WI38 (cell line): ENCODE measurements around the gene ETV6.

Source experiments
- H3K4me3 ChIP-seq: 2 replicates; pipeline ENCODE4 v1.5.1; 2011; ENCODE audit warnings: low read depth, mild to moderate bottlenecking, control low read depth, low read length
- CTCF ChIP-seq: IDR thresholded peaks from 2 replicates; pipeline ENCODE4 v1.5.1; 2012; ENCODE audit warnings: low read depth, mild to moderate bottlenecking, control low read depth, low read length

Gene ETV6

GRCh38 chr12:11729439-11730150, 80.1 kb downstream of the ETV6 start:
- TF ChIP-seq CTCF, result no peak
- no peak overlapping the region for H3K4me3 ChIP-seq

GRCh38 chr12:11730299-11731041, 81.0 kb downstream of the ETV6 start:
- TF ChIP-seq CTCF, result no peak
- H3K4me3 ChIP-seq, result no peak overlapping the region

- TF ChIP-seq CTCF, result no peak
- H3K4me3 ChIP-seq, result no peak overlapping the region
Measured at GRCh38 chr12:11731042-11731357, 81.5 kb downstream of the ETV6 start.

DNA sequence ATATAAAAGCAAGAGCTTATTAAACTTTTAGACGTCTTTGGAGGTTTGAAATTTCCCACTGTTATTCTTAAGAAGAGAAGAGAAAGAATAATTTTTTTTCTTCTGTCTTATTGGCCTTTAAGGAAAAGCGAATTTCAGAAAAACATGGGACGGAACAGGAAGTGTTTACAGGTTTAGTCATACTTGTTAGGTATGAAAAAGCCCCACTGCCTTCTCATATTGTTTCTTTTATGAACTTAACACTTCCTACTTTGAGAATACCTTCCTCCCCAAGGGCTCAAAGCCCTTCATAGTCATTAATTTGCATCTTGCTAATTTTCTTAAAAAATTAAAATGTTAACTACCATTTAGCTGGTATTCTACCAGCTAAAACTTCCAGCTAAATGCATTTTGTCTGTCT, 82.0 kb downstream of the ETV6 start:
- H3K4me3 ChIP-seq, result no peak overlapping the region
- TF ChIP-seq CTCF, result no peak

DNA sequence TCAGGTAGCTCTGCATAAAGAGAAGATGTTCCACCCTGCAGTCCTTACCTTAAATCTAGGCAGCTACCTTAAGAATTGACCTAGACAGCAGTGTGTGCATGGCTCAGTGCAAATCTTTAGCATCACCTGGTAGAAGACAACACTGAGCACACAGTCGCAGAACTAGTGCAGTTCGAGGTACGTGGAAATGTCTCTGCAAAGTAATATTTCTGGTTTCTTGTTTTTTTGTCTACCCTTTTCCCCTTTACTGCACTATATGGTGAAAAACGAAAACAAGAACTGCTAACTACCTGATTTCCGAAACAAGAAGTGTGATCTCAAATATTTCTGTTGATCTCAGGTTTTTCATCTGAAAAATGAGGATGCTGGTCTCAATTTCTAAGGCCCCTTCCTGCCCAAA, 82.5 kb downstream of the ETV6 start:
- H3K4me3 ChIP-seq, result no peak overlapping the region
- no peak for TF ChIP-seq CTCF

DNA sequence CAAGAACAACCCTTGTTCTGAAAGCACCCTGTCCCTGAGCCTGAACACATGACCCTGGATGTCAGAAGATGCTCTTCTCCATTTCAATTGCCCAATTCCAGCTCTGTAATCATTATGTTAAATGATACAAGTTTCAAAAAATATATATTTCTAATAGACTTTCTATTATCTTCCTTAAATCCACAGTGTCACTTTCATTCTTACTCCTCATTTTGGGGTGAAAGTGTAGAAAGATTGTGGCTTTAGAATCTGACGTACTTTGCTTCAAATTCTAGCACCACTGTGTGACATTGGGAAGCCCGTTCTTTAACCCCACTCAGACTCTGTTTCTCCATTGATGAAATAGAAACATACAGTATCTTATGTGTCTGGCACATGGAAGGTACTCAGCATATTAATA, 83.2 kb downstream of the ETV6 start:
- no peak for TF ChIP-seq CTCF
- H3K4me3 ChIP-seq, result no peak overlapping the region

DNA sequence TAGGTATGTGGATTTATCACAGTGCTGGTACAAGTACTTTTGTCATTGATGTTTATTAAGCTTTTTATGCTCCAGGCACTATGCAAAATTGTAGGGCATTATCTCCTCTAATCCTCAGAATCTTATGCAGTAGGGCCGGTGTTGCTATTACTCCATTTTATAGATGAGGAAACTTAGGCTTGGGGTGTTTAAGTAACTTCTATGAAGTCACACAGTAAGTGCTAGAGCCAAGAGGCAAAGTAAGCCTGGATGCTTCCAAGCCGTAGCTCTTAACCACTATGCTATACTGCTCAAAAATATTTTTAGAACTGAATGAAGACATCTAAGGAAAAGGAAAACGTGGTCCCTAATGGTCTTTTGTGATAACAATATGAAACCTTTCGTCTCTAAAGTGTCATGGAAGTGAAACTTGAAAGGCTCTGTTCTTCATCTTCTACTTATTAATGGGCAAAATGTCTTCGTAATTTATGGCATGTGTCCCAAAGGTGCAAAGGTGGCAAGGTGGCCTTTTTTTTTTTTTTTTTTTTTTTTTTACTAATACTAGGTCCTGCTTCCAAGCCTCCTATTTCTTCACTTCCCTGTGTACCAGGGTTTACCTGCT, 85.2 kb downstream of the ETV6 start:
- no peak for TF ChIP-seq CTCF
- no peak overlapping the region for H3K4me3 ChIP-seq
